Activated CD4-positive, alpha-beta T cell treated with anti-CD3 and anti-CD28 coated beads, Interleukin-2, amount 50 U/mL, for 16 hours (primary cell): Measurements from ENCODE around the gene PLD5.
"Not testable (repeated sequence)": the region's sequence is repeated elsewhere in the genome, so short reads cannot be mapped to it uniquely, and the experiment has no call there.

ENCODE experiments used
- DNase-seq: peaks from one replicate; pipeline ENCODE4 v3.0.0-alpha.2; 2020

Gene PLD5

DNA sequence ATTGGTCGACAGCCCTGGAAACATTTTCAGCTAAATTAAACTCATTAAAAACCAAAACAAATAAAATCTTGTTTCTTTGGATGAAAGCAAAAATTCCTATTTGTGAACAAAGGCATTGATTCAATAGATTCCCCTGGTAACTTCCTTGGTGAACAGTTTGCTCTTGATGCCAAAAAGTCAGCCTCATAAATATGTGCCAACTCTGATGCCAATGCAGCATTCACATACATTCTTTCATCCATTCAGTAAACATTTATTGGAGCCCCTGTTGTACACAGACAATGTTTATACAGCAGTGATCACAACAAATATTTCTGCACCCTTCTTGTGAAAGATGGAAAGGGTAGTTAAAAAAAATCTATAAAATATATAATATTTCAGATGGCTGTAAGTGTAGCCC, 107.8 kb downstream of the PLD5 start:
- DNase-seq: no peak

DNA sequence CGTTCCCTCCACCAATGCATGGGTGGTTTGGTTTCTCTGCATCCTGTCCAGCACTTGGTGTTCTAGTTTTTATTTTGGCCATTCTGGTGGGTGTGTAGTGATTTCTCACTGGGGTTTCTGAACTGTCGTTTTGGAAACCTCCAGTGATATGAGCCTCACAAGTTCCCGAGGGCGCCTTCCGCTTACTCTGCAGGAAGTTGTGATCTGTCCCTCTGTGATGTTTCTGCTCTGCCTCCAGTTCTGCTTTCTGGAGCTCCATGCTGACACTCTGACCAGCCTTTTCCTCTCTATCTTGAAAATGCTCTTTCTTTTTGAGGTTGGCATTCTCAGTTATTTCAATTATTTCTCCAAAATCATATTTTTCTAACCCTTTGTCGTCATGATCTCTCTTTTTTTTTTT, 111.6 kb downstream of the PLD5 start:
- no peak for DNase-seq

GRCh38 chr1:242411901-242412300, 112.6 kb downstream of the PLD5 start:
- DNase-seq: no peak

DNA sequence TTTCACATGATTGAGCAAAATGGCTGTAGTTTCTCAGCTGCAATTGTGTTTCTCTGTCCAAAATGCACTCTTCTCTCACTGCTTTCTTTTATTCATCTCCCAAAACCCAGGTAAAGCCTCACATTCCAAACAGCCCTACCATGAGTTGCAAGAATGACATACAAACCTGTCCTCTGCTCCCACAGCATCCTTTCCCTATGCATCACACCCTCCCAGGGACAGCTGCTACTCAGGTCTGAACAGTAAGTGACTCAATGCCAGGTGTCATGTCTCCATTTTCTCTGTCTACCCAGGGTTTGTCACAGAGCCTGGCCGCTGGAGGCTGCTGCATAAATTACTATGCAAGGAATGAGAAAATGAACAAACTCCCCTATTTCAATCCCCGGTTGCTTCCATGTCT, 118.5 kb downstream of the PLD5 start:
- DNase-seq: no peak

GRCh38 chr1:242404296-242404695, 120.2 kb downstream of the PLD5 start:
- no peak for DNase-seq

DNA sequence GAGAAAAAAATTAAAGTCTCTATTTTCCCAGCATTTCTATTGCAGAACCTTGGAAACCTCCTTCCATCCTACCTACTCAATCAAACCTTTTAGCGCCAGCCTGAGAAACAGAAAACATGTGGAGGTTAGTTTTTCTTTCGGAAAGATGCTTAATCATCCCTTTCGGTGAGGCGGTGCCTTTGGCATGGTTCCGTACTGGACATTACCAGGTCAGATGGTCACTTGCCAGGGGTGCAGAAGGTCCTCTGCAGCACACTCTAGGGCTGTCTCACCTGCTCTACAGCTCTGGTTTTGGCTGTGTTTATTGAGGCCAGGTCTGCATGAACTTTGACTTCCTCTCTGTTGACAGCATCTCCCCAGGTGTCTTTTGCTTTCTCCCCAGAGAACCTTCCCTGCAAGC, 121.5 kb downstream of the PLD5 start:
- no peak for DNase-seq

- no peak for DNase-seq
These were observed 122.6 kb downstream of the PLD5 start for GRCh38 chr1:242401937-242402336.

DNA sequence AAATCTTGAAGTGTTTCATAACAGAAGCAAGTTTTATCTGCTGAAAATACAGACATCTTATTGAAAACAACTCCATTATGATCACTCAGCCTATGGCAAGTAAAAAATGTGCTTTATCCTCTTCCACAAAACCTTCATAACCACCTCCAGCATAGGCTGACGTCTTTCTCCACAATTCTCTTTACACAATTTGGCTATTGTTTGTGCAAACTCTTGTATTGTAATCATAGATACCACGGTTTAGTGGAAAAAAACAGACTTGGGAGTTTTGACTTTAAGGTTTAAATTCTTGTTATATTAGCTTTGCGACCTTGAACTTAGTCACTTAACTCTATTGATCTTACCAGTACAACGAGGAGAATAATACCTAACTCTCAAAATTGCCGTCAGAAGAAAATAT, 126.1 kb downstream of the PLD5 start:
- no peak for DNase-seq

- no peak for DNase-seq
These were observed 132.6 kb downstream of the PLD5 start for GRCh38 chr1:242391896-242392295.

DNA sequence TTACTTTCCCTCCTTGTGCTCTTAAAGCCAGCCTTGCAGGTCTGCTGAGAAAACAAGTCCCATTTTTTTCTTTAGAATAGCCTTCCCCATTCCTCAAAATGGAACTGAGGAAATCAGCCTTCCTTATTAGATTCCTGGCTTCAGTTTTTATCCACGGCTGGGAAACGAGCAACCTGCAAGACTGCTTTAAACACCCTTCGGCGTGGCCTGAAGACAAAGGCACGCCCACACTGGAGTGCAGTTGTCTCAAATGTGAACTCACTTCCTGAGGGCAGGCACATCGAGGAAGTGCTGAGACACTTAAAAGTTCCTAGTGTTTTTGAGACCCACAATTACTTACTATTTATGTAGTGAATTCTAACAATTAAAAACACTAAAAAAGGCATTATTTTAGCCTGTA, 148.4 kb downstream of the PLD5 start:
- not testable (repeated sequence) for DNase-seq

DNA sequence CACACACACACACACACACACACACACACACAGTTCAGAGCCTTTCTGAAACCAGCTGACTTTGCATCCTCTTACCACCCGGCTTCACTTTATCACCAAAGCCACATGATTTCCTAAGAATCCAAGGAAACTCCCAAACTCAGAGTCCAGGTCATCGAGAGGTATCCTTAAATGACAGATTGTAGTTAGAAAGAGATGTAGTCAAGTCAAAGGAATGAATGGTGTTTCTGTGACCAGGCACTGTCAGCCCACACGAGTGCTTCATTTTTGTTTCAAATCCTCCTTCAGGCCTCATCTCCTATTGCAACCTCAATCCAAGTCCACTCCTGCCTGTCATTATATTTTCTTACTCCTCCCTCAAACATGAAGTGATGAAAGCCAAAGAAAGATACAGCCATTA, 174.1 kb downstream of the PLD5 start:
- DNase-seq: not testable (repeated sequence)

- no peak for DNase-seq
These were observed 174.9 kb downstream of the PLD5 start for GRCh38 chr1:242349636-242350035.

DNA sequence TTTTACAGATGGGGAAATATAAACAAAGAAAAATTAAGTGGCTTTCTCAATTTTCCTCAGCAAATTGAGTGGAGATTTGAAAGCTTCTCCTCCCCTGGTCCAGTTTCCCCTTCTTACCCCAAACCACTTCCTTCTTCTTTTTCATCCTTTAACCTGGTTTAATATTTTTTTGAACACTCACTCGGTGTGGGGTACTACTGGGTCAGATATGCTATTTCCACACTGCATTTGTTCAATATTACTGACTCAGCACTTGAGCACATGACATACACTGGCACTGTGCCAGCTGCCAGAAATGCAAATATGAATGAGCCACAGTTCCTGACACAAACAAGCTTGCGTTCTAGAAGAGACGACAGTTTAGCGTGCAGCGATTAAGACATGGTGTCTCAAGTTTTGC, 193.6 kb downstream of the PLD5 start:
- not testable (repeated sequence) for DNase-seq

- DNase-seq: not testable (repeated sequence)
These were observed 197.1 kb downstream of the PLD5 start for GRCh38 chr1:242327381-242327780.

- not testable (repeated sequence) for DNase-seq
These were observed 202.5 kb downstream of the PLD5 start for GRCh38 chr1:242321981-242322380.

DNA sequence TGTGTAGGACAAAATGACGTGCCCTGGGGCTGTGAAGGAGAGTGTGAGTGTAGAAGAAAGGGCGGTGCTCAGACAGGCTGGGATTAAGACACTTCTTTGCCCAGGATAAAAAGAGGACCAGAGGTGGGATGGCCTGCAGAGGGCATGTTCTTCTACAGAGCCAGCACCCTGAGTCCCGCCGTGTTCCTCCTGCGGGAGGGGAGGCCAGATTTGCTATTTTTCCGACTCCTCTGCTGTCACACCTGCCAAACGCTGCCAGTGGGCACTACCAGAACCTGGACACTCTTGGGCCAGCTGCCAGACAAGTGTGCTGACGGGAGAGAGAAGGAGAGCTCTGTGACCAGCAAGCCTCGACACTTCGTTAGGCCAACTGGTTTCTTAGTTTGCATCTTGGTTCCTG, 206.4 kb downstream of the PLD5 start:
- DNase-seq: no peak

DNA sequence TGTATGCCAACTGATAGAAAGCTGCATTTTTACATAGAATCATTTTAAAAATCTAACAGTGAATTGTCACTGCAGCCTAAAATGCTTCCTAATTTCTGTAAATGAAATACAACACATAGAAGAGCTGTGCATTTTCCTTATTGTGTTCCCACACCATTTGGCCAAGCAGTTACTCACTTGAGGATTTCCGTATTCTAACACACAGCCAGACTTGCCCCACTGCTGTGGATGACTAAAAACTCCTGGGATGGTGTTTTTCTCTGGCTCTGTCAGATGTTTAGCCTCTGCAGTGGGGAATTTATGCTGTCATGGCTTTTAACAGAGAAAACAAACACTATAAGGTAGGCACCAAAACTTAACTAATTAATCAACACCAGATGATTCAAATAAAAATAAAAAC, 209.6 kb downstream of the PLD5 start:
- not testable (repeated sequence) for DNase-seq

DNA sequence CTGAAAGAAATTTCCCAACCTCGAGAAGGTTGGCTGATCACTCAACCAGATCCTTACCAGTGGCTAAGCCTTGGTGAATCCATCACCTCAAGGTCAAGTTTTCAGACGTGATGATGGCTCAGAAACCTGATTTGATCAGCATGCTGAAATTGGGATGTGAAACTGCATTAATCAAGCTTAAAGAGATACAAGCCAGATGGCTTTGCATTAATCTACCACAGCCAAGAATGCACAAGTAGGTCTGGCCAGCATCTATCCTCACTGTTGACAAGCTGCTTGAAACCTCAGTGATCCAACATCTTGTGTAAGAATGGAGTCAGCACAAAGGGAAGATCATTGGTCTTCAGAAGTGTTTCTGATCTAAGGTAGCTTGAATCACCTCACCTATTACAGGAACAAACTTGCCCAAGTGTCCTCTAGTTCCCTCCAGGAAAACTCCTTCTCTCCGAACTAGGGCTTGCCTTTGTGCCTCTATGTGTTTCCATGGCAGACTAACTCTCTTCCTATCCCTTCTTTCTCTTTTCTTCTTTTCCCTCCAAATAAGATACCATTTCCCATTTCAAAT, 210.3 kb downstream of the PLD5 start:
- DNase-seq: not testable (repeated sequence)

GRCh38 chr1:242308681-242309080, 215.8 kb downstream of the PLD5 start:
- DNase-seq: not testable (repeated sequence)

- not testable (repeated sequence) for DNase-seq
These were observed 230.7 kb downstream of the PLD5 start for GRCh38 chr1:242293781-242294180.

GRCh38 chr1:242288067-242288466, 236.4 kb downstream of the PLD5 start:
- not testable (repeated sequence) for DNase-seq

- not testable (repeated sequence) for DNase-seq
These were observed 241.6 kb downstream of the PLD5 start for GRCh38 chr1:242282758-242283485.

- DNase-seq: not testable (repeated sequence)
These were observed 246.1 kb downstream of the PLD5 start for GRCh38 chr1:242278406-242278805.

GRCh38 chr1:242276769-242277168, 247.7 kb downstream of the PLD5 start:
- DNase-seq: not testable (repeated sequence)

DNA sequence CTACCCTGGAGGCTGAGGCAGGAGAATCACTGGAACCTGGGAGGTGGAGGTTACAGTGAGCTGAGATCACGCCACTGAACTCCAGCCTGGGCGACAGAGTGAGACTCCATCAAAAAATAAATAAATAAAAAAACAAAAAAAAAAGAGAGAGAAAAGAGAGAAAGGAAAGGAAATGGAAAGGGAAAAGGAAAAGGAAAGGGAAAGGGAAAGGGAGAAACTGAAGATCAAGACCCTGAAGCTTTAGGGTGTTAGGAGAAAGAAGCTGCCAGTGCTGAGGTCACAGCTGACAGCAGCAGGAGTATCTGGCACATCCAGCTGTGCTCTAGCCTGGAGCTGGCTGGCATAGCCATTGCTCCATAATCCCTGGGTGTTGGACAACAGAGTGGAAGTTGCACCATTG, 257.5 kb downstream of the PLD5 start:
- DNase-seq: not testable (repeated sequence)
